SW 1271 (cell line): Measurements from ENCODE around the gene ABCB9.
"Not testable (repeated sequence)": the region's sequence is repeated elsewhere in the genome, so short reads cannot be mapped to it uniquely, and the experiment has no call there.

Experiments used
- DNase-seq, 2 experiments: peaks; one replicate each; lab custom pipeline; 2025; lab: John Stamatoyannopoulos, UW

The ABCB9 gene

DNA sequence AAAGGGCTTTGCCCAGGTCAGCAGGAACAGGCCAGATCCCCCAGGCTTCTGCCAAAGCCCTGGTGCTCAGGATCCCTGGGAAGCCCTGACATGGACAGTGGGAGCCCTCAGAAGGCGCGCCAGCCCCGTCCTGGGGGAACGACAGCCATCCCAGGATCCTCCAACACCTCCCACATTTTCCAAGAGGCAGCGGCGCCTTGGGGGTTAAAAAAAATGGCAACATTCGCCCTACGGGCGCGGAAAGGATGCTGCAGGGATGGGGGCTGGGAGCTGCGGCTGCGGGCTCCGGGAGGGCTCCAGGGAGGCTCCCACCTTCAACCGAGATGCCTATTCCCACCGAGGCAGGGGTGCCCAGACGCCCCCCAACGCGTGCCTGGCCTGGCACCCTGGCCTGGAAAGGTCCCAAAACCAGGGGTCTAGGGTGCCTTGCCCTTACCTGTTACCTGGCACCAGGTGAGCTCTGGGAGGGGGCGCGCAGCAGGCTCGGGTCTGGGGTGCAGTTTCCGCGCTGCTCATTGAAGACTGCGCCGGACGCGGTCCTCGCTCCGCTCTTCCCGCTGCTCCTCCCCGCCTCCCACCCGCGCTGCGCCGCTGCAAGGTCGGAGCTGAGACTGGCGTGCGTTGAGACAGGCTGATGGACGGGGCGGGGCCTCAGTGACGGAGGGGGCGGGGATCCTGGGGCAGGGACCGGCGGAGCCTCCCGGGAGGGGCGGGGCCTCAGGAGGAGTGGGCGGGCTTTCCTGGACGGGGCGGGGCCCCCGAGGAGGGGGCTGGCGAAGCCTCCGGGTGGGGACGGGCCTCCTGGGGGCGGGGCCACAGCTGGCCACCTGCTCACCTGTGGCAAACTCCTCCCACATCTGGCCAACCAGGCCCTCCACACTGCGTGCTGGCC, at the start of gene ABCB9:
Gene ABCB9, minus strand, starts transcription at position 613 of the 892 bp plus-strand sequence. CDS start 6,228 bp downstream, outside the sequence.
- peak; percentile 76 to 87 for DNase-seq

- DNase-seq = not testable (repeated sequence)
Measured at GRCh38 chr12:123014473-123014872, 48.2 kb upstream of the ABCB9 start.

DNA sequence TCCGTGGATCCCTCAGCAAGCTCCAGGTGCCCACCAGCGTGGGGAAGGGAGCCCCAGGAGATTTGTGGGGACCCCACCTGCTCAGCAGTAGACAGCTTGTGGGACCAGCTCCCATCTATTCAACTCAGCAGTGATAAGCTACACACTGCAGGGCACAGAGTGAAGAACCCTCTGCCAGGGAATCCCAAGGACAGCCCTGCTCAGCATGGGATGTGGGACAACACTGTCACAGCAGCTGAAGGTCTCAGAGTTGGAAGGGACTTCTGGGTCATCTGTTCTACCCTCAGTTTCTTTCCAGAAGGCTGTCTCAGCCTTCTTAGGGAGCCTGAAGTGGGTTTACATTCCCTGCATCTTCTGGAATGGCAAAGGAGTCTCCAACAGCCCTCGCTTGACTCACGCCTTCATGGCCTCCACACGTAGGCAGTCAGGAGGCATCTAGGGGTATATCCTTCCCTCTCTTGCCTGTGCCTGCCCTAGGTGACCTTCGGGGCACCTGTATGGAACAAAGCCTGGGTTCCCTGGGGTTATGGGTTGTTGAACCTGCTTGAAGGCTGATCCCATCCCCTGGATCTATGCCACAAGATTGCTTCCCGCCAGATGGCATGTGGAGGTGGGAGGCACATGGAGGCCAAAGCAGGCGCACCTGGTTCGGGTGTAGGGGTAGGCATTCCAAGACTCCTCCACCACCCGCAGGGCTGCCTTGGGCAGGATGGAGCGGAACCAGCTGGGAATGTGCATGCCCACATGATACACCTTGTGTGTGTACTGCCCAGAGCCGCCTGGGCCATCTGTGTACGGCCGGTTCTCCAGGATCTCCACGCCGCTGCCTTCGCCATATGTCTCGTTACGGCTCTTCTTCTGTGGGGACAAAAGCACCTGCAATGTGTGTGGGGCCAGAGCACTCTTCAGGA, 47.2 kb upstream of the ABCB9 start:
- no peak for DNase-seq

DNA sequence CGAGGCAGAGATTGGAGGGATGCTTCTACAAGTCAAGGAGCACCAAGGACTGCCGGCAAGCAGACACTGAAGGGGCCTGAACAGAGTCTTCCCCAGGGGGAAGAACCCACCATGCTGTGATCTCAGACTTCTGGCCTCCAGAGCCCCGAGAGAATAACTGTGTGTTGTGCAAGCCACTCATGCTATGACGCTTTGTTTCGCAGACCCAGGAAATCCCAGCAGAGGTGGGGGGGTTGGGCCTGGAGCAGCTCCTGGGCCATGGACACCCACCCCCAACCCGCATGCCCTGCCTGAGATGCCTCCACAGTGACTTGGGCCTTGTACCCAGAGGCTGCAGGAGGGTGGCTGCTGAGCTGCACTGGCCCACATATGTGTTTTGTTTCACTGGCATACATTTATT, 45.4 kb upstream of the ABCB9 start:
- DNase-seq = no peak

DNA sequence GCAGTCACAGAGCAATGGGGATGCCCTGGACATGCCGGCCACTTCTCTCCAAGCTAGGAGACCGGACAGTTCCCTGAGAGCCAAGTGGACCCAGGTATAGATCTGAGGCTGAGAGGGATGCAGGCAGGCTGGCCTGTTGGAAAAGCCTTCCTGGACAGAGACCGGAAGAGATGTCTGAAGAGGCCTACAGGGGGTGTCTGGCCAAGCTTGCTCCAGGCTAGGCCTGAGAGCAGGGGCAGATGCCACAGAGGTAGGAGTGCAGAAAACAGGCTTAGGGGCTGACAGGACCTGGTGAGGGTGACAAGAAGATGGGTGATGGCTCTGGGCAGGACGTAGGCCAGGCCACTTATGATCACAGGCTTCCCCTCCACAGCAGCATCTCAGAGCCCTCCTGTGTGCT, 44.4 kb upstream of the ABCB9 start:
- no peak for DNase-seq

- DNase-seq = no peak
Measured at GRCh38 chr12:123010110-123010509, 43.8 kb upstream of the ABCB9 start.

- DNase-seq = no peak
Measured at GRCh38 chr12:123006977-123007376, 40.7 kb upstream of the ABCB9 start.

GRCh38 chr12:123005081-123005626, 38.9 kb upstream of the ABCB9 start:
- no peak for DNase-seq

DNA sequence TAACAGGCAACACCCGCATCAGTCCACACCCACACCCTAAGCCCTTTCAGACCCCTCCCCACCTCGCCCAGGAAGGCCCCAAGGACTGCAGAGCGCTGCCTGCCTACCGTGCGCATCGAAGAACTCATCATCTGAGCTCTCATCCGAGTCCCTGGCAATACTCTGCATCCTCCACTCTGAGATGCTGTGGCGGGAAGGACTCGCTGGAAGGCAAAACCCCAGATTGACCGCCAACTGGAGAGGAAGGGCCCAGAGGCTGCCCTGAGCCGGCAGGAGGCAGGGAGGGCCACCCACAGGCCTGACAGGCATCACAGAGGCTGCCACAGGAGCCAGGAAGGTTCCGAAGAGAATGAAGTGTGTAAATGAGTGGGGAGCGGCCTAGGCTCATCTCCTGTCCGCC, 38.0 kb upstream of the ABCB9 start:
- DNase-seq = no peak

DNA sequence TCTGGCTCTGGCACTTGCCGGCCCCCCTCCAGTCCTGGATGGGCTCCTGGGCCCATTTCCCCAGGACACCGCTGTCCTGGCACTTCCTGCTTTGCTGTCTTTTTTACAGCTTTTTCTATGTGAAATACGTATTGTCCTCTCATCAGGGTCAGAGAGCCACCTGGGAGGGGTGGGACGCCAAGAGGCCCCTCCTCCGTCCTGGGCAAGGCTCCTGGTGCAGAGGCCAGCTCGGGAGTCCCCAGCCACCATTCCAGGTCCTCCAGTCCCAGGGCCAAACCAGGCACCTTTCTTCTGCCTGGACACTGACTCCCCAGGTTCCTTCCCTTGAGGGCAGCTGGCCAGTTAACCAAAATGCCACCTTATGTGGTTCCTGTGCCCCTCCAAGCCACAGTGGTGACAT, 37.0 kb upstream of the ABCB9 start:
- no peak for DNase-seq

- no peak for DNase-seq
Measured at GRCh38 chr12:123001464-123001863, 35.2 kb upstream of the ABCB9 start.

GRCh38 chr12:123000578-123000977, 34.3 kb upstream of the ABCB9 start:
- DNase-seq = no peak

- DNase-seq = no peak
Measured at GRCh38 chr12:122999986-123000420, 33.7 kb upstream of the ABCB9 start.

DNA sequence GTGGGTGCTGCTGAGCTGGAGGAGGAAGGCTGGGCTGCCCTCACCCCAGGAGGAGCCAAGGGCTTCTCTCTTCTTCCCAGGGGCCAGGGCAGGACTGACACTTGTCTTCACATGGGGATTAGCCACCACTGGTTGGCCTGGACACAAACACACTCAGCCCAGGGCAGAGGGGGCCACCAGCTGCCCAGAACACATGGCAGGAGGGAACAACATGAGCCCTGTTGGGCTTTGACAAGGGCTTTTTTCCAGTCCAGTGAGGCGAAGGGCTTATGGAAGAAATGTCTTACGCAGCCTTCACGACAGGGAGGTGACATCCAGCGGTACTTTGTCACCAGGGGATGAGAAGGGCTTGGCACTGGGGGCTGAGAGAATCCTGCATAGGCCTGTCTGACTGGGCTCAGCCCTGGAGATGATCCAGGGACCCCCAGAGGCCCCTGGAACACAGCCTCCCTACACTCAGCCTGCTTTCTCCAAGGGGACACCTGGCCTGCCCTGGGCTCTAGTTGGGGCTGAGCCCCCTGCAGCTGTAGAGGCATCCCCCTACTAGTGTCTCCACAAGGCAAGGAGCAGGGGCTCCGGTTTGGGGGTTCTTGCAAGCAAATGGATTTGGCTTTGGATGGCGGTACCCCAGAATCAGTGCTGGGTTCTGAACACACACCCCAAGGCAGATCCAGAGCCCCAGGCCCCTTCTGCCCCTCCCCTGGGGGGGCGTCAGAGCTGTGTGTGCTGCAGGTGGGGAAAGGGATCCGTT, 33.1 kb upstream of the ABCB9 start:
- DNase-seq = no peak

GRCh38 chr12:122998316-122998715, 32.1 kb upstream of the ABCB9 start:
- DNase-seq = no peak

DNA sequence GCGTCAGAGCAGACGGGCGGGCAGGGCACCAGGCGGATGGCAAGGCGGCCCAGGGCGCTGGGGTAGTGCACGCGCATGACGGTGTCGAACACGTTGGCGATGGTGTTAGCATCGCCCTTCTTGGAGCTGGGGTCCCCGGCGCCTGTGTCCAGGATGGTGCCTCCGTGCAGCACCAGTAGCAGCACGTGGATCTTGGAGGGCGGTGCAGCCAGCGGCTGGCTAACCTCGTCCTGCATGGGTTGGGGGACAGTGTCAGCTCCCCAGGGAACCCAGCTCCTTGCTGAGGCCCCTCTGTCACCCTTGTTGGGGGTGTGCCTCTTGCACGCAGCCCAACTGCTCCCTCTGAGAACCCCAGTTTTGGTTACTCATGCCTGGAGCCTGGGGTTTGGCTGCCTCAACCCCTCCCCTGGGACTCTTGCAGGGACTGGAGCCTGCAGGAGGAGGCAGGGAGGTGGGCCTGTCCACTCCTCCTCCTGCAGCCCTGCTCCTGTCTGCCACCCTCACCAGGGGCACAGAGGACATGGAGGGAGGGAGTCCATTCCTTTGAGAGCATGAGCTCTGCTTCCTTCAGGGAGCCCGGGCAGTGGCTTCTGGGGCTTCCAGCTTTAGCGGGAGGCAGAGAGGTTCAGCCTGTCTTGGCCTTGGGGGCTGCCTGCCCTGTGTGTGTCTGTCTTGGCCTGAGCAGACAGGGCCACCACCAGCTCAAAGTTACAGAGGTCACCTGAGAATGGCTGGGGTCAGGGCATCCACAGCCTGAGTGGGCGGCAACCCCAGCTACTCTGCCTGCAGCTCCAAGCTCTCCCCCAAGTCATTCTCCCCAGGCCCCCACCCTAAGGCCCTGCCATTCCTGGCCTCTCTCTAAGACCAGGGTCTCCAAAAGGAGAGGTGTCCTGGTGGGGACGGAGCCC, 31.3 kb upstream of the ABCB9 start:
- no peak for DNase-seq

DNA sequence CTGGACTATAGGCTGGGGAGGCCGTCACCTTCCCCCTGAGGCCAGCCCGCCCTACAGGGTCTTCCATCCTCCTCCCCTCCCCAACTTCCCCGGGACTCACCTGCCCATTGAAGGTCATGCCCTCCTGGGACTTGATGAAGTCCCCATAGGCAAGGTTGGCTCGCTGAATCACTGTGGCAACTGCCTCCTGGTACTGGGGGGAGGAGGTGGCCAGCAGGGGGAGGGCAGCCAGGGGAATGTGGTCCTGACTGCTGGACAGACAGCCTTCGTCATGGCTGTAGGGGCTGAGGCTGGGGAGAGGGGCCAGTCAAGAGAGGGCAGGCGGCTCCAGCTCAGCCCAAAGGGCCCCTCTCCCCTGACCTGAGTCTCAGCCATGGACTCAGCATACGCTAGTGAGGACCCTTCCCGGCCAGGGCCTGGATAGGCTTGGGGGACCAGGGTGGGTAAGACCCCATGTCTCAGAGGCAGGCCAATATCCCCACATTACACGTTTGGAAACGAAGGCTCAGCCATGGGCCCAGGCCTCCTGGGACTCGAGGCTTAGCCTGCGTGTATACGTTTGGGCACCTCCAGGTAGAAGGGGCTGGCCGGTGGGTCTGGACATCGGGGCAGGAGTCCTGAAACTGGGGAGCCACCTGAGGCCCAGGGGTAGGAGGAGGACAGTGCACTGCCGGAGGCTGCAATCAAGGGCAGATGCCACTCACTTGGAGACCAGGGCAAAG, 30.5 kb upstream of the ABCB9 start:
- no peak for DNase-seq

GRCh38 chr12:122996188-122996601, 29.9 kb upstream of the ABCB9 start:
- no peak for DNase-seq

DNA sequence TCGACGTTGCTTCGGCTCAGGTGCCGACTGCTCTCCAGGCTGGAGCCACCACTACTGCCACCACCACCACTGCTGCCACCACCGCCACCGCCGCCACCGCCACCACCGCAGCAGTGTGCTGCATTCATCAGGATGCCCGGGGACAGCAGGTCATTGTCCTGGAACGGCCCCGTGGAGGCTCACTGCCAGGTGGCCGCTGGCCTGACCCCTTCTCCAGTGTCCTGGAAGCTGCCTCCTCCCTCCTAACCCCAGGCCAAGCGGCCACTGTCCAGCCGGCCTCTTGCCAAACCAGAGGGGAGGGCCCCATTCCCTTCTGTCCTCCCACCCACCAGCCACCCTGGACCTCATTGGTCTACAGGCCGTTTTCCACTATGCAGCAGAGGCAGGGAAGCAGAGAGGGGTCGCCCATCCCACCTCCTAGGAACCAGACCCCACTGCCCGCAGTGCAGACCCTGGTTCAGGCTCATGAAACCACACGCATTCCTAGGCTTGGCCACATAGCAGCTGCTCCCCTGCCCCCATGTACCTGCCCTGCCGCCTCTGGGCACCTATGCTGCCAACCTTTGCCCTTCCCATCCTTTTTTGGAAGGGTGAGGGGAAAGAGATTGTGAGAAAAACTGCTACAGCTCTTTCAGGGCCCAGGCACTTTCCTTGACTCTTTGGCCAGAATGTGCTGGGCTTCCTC, 29.4 kb upstream of the ABCB9 start:
- DNase-seq = no peak
